Measurements from ENCODE around the gene CPNE4.

DNA sequence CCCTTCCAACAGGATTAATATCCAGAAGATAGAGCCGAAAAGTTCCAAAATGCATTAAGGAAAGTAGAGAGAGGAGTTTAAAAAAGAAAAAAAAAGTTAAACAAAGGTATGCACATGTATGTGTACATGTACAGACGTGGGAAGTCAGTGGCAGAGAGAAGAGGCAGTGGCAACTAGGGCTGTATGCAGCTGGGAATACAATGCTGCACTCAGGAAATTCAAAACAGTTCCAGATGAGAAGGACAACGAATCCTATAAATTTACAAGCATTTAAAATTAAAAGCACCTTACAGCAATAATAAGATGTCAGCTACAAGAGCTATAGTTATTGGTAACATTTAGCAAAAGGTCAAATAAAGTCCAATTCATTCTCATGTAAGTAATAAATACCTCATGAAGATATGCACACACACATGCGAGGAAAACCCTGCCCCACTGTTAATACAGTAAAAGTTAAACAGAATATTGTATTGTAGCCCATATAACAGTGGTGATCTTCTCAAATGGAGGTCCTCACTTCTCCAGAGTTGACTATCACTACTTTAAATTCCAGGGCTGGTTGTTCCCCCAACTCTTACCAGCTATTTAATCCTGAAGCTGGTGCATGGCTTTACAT lies 550.2 kb downstream of the CPNE4 start:
- TF ChIP-seq, protein P1, sequence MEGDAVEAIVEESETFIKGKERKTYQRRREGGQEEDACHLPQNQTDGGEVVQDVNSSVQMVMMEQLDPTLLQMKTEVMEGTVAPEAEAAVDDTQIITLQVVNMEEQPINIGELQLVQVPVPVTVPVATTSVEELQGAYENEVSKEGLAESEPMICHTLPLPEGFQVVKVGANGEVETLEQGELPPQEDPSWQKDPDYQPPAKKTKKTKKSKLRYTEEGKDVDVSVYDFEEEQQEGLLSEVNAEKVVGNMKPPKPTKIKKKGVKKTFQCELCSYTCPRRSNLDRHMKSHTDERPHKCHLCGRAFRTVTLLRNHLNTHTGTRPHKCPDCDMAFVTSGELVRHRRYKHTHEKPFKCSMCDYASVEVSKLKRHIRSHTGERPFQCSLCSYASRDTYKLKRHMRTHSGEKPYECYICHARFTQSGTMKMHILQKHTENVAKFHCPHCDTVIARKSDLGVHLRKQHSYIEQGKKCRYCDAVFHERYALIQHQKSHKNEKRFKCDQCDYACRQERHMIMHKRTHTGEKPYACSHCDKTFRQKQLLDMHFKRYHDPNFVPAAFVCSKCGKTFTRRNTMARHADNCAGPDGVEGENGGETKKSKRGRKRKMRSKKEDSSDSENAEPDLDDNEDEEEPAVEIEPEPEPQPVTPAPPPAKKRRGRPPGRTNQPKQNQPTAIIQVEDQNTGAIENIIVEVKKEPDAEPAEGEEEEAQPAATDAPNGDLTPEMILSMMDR (IDR thresholded peaks at IDR 0.05; ENCODE audit: low read length), result no peak
- TF ChIP-seq EZH2 (optimal IDR thresholded peaks at IDR 0.05; ENCODE audit: low read depth, low read length) (no peak), EZH2phosphoT487 (IDR thresholded peaks at IDR 0.05; ENCODE audit: low read length) (no peak)
